ENCODE measurements around the gene BMP6. TPM values are rescaled to one million over a fixed set of nuclear protein-coding genes. Genes with fewer than 3 reads are reported as not detected.

Gene BMP6
- total RNA-seq, 1 experiment from 2014 or later, result 0.15 TPM

DNA sequence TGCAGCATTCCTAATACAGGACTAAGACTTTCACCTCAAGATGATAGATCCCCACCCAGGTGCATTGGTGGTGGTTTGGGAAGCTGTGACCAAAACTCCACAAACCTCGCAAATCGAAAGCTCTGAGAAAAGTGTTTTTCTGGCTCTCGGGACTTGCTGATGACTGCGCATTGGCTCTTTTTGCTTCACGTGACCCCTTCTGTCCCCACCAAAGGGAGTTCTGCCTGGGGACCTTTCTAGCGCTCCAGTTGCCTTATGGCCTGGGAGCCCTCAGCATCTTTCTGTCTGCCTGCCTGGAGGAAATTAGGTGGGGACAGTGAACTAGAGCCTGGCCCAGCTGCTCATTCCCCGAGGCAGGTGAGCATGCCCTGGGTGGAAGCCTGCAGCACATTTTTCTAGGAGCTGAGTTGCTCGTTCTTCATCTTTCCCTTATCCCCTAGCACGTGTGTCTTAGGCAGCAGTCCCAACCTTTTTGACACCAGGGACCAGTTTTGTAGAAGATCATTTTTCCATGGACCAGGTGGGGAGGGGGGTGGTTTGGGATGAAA, 94.5 kb downstream of the BMP6 start:
- Histone ChIP-seq H4K20me1 (ENCODE audit: low read length) (no peaks in the 10 kb centered on the region), H3F3A (ENCODE audit: low read length, unreplicated experiment) (no peaks in the 10 kb centered on the region), H3K9me3 (ENCODE audit: low read length) (no peaks in the 10 kb centered on the region), H3K4me1 (ENCODE audit: insufficient read depth, low read length) (no peaks in the 10 kb centered on the region), H3K79me2 (ENCODE audit: low read length) (no peaks in the 10 kb centered on the region), H3K9ac (ENCODE audit: low read length) (no peak overlapping the region), H3K4me3 (ENCODE audit: low read length) (no peak overlapping the region), H3K27ac (ENCODE audit: low read length) (no peak overlapping the region), H2AFZ (ENCODE audit: low read length) (no peak overlapping the region), H3K9me2 (replicated peaks; ENCODE audit: low read length) (no peaks in the 10 kb centered on the region), H3K4me2 (ENCODE audit: low read length) (no peak overlapping the region), H3K27me3 (ENCODE audit: low read length) (peaks cover 13% of the 10 kb centered on the region; the same call in 1 of the 2 replicates), H3K36me3 (ENCODE audit: low read depth, low read length) (no peaks in the 10 kb centered on the region)
- ATAC-seq (no peak), DNase-seq (no peak)
- intact Hi-C loops (cut with micrococcal nuclease), result no loop called here
- ChIA-PET POLR2A (ENCODE audit: unreplicated experiment) (no interaction called here), CTCF (no interaction called here)
- no TSS peak for BruUV-seq (replicated peaks)
- no peak for TF ChIP-seq EZH2 (IDR thresholded peaks at IDR 0.05; ENCODE audit: low read length, unreplicated experiment)
- TF ChIP-seq, protein P1, sequence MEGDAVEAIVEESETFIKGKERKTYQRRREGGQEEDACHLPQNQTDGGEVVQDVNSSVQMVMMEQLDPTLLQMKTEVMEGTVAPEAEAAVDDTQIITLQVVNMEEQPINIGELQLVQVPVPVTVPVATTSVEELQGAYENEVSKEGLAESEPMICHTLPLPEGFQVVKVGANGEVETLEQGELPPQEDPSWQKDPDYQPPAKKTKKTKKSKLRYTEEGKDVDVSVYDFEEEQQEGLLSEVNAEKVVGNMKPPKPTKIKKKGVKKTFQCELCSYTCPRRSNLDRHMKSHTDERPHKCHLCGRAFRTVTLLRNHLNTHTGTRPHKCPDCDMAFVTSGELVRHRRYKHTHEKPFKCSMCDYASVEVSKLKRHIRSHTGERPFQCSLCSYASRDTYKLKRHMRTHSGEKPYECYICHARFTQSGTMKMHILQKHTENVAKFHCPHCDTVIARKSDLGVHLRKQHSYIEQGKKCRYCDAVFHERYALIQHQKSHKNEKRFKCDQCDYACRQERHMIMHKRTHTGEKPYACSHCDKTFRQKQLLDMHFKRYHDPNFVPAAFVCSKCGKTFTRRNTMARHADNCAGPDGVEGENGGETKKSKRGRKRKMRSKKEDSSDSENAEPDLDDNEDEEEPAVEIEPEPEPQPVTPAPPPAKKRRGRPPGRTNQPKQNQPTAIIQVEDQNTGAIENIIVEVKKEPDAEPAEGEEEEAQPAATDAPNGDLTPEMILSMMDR (conservative IDR thresholded peaks at IDR 0.05; ENCODE audit: low read depth, low read length), result no peak
- no peak for TF ChIP-seq EZH2phosphoT487 (IDR thresholded peaks at IDR 0.05; ENCODE audit: borderline replicate concordance, low read length)

DNA sequence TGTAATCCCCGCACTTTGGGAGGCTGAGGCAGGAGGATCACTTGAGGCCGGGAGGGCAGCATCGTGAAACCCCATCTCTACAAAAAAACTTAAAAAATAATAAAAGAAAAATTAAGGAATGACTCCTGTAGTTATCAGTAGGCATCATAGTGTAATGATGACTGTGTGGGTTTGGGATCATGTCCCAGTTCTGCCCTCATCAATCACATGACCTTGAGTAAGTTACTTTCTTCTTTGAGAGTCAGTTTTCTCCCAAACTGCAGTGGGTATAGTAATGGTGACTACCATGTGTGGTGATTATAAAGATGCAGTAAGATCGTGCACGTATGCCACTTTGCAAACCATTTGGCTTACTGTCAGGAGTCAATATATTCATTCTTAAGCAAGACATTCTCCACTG, 95.5 kb downstream of the BMP6 start:
- Histone ChIP-seq H3F3A (ENCODE audit: low read length, unreplicated experiment) (no peaks in the 10 kb centered on the region), H3K9ac (ENCODE audit: low read length) (no peak overlapping the region), H3K4me1 (ENCODE audit: insufficient read depth, low read length) (no peaks in the 10 kb centered on the region), H3K27ac (ENCODE audit: low read length) (no peak overlapping the region), H3K9me2 (replicated peaks; ENCODE audit: low read length) (no peaks in the 10 kb centered on the region), H3K36me3 (ENCODE audit: low read depth, low read length) (no peaks in the 10 kb centered on the region), H4K20me1 (ENCODE audit: low read length) (no peaks in the 10 kb centered on the region), H3K27me3 (ENCODE audit: low read length) (peaks cover 9% of the 10 kb centered on the region; the same call in 1 of the 2 replicates), H3K79me2 (ENCODE audit: low read length) (no peaks in the 10 kb centered on the region), H2AFZ (ENCODE audit: low read length) (no peak overlapping the region), H3K4me3 (ENCODE audit: low read length) (no peak overlapping the region), H3K9me3 (ENCODE audit: low read length) (no peaks in the 10 kb centered on the region), H3K4me2 (ENCODE audit: low read length) (no peak overlapping the region)
- POLR2A ChIA-PET (ENCODE audit: unreplicated experiment), result no interaction called here
- intact Hi-C loops (cut with micrococcal nuclease), result no loop called here
- no peak for ATAC-seq
- TF ChIP-seq, protein P1 (conservative IDR thresholded peaks at IDR 0.05; ENCODE audit: low read depth, low read length), result no peak
- TF ChIP-seq EZH2phosphoT487 (IDR thresholded peaks at IDR 0.05; ENCODE audit: borderline replicate concordance, low read length) (no peak), EZH2 (IDR thresholded peaks at IDR 0.05; ENCODE audit: low read length, unreplicated experiment) (no peak)
- no peak for DNase-seq
- BruUV-seq (replicated peaks), result no TSS peak
- CTCF ChIA-PET, result no interaction called here

DNA sequence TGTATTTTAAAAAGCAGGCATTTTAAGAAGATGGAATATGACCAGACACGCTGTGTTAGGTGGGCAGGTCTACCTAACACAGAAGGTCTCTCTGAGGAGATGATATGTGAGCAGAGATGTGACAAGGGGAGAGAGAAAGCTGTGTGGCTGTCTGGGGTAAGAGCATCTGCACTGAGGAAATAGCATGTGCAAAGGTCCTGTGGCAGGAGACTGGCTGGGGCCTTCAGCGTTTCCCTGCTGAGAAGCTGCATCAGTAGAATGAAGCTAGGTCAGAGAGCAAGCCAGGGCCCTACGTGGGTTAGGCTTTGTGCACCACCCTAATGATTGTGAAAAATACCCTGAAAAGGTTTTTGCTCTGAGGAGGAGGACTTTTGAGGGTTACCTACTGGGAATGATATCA, 97.7 kb downstream of the BMP6 start:
- DNase-seq, result no peak
- Histone ChIP-seq H3K9me3 (ENCODE audit: low read length) (no peaks in the 10 kb centered on the region), H3K9ac (ENCODE audit: low read length) (no peak overlapping the region), H3K9me2 (replicated peaks; ENCODE audit: low read length) (no peaks in the 10 kb centered on the region), H3K4me3 (ENCODE audit: low read length) (no peak overlapping the region), H3K4me1 (ENCODE audit: insufficient read depth, low read length) (no peaks in the 10 kb centered on the region), H3K36me3 (ENCODE audit: low read depth, low read length) (no peaks in the 10 kb centered on the region), H3K4me2 (ENCODE audit: low read length) (no peak overlapping the region), H3F3A (ENCODE audit: low read length, unreplicated experiment) (no peaks in the 10 kb centered on the region), H4K20me1 (ENCODE audit: low read length) (no peaks in the 10 kb centered on the region), H3K79me2 (ENCODE audit: low read length) (no peaks in the 10 kb centered on the region), H2AFZ (ENCODE audit: low read length) (no peak overlapping the region), H3K27me3 (ENCODE audit: low read length) (peaks cover 5% of the 10 kb centered on the region; the same call in 1 of the 2 replicates), H3K27ac (ENCODE audit: low read length) (no peak overlapping the region)
- TF ChIP-seq EZH2phosphoT487 (IDR thresholded peaks at IDR 0.05; ENCODE audit: borderline replicate concordance, low read length) (no peak), EZH2 (IDR thresholded peaks at IDR 0.05; ENCODE audit: low read length, unreplicated experiment) (no peak)
- TF ChIP-seq, protein P1 (conservative IDR thresholded peaks at IDR 0.05; ENCODE audit: low read depth, low read length), result no peak
- CTCF ChIA-PET, result no interaction called here
- no peak for ATAC-seq
- POLR2A ChIA-PET (ENCODE audit: unreplicated experiment), result no interaction called here
- intact Hi-C loops (cut with micrococcal nuclease), result no loop called here
- no TSS peak for BruUV-seq (replicated peaks)

All from PC-3 (cell line).